DND-41 (cell line): Measurements from ENCODE around the gene HSF2BP.

Experiments used
- ATAC-seq: fragments of 200-7000 bp; cut with Tn5 transposase; 3 replicates; pipeline ENCODE4 v1.9.1; 2021; ENCODE audit warnings: low read depth; ENCODE audit not compliant: insufficient read depth
- DNase-seq: peaks from one replicate; pipeline ENCODE4 v3.0.0-alpha.2; 2020
- H2AFZ ChIP-seq: 2 replicates; pipeline ENCODE4 v1.6.0; 2012; ENCODE audit warnings: low read depth, low read length
- H3K27ac ChIP-seq: 2 replicates; pipeline ENCODE4 v1.5.1; 2012; ENCODE audit warnings: low read length, inconsistent platforms
- H3K27me3 ChIP-seq: fragments of 200-600 bp; sonication (generic); 2 replicates; pipeline ENCODE4 v1.6.0; 2012; ENCODE audit warnings: low read length, mild to moderate bottlenecking, inconsistent platforms; ENCODE audit not compliant: insufficient read depth, poor library complexity
- H3K36me3 ChIP-seq: 2 replicates; pipeline ENCODE4 v1.5.1; 2012; ENCODE audit warnings: low read length, inconsistent platforms; ENCODE audit not compliant: insufficient read depth
- H3K4me1 ChIP-seq: 2 replicates; pipeline ENCODE4 v1.5.1; 2012; ENCODE audit warnings: mild to moderate bottlenecking, low read length; ENCODE audit not compliant: insufficient read depth
- H3K4me2 ChIP-seq: 2 replicates; pipeline ENCODE4 v1.6.0; 2012; ENCODE audit warnings: mild to moderate bottlenecking, moderate library complexity, low read length, inconsistent platforms; ENCODE audit not compliant: insufficient read depth
- H3K4me3 ChIP-seq, 2 experiments: fragments of 200-600 bp in 1 of 2; shearing (Covaris generic) in 1 of 2; 2 replicates each; pipeline ENCODE4 v1.5.1; 2012 to 2016; ENCODE audit warnings: inconsistent platforms in 2 of 2, low read length in 2 of 2, mild to moderate bottlenecking in 2 of 2, low read depth in 1 of 2, moderate library complexity in 1 of 2
- H3K79me2 ChIP-seq: 2 replicates; pipeline ENCODE4 v1.6.0; 2012; ENCODE audit warnings: low read length, inconsistent platforms; ENCODE audit not compliant: insufficient read depth
- H3K9ac ChIP-seq: 2 replicates; pipeline ENCODE4 v1.6.0; 2012; ENCODE audit warnings: low read depth, mild to moderate bottlenecking, inconsistent platforms, low read length, moderate library complexity
- H3K9me3 ChIP-seq: 2 replicates; pipeline ENCODE4 v1.5.1; 2012; ENCODE audit warnings: low read length, moderate library complexity, mild to moderate bottlenecking, inconsistent platforms; ENCODE audit not compliant: insufficient read depth, severe bottlenecking
- H4K20me1 ChIP-seq: 2 replicates; pipeline ENCODE4 v1.6.0; 2012; ENCODE audit warnings: low read length; ENCODE audit not compliant: insufficient read depth
- EZH2 ChIP-seq: IDR thresholded peaks from 3 replicates; pipeline ENCODE4 v1.6.1; 2012; ENCODE audit warnings: borderline replicate concordance, low read depth, mild to moderate bottlenecking, moderate library complexity, low read length, inconsistent platforms; ENCODE audit not compliant: severe bottlenecking
- TF ChIP-seq, protein P1 (sequence below): IDR thresholded peaks from 2 replicates; pipeline ENCODE4 v1.5.1; 2012; ENCODE audit warnings: borderline replicate concordance, low read length, moderate library complexity, mild to moderate bottlenecking; ENCODE audit not compliant: poor library complexity, severe bottlenecking; ENCODE audit errors: extremely low read depth

HSF2BP gene

DNA sequence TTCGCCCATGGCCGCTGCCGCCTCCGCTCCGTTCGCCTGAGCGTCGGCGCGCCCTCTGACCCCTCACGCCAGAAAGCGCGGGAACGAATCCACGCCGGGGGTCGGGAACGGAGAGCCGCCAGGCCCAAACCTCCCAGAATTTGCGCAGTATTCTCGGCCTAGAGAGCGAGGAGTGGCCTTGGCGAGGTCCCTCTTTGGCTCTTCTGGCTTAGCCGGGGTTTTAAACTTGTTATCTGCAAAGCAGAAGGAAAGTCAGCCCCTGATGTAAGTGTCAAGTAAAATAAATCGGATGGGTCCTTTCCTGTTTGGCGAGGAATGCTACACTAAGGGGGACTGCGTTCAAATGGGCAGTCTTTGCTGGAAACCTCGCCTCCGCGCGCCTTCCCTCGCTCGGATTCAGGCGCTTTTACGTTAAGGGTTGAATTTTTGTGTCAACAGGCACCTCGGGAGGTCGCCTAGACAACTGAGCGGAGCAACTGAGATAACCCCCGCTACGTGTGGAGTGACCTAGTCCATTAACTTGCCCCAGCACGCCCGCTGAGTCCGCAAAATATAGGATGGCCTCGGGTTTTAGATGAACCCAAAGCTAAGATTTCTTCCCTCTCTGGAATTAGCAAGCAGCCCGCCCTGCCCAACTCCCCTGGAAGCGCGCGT, 1.1 kb downstream of the HSF2BP start:
- no peak for DNase-seq
- no peaks in the 10 kb centered on the region for H3K27me3 ChIP-seq
- H3K4me1 ChIP-seq: peaks cover 36% of the 10 kb centered on the region
- H4K20me1 ChIP-seq: peaks cover 21% of the 10 kb centered on the region; the same call in 1 of the 2 replicates
- H3K79me2 ChIP-seq: peaks cover 43% of the 10 kb centered on the region
- TF ChIP-seq EZH2: no peak
- TF ChIP-seq, protein P1, sequence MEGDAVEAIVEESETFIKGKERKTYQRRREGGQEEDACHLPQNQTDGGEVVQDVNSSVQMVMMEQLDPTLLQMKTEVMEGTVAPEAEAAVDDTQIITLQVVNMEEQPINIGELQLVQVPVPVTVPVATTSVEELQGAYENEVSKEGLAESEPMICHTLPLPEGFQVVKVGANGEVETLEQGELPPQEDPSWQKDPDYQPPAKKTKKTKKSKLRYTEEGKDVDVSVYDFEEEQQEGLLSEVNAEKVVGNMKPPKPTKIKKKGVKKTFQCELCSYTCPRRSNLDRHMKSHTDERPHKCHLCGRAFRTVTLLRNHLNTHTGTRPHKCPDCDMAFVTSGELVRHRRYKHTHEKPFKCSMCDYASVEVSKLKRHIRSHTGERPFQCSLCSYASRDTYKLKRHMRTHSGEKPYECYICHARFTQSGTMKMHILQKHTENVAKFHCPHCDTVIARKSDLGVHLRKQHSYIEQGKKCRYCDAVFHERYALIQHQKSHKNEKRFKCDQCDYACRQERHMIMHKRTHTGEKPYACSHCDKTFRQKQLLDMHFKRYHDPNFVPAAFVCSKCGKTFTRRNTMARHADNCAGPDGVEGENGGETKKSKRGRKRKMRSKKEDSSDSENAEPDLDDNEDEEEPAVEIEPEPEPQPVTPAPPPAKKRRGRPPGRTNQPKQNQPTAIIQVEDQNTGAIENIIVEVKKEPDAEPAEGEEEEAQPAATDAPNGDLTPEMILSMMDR: no peak
- peak overlapping the region; percentile 79 for H3K4me2 ChIP-seq
- peaks cover 22% of the 10 kb centered on the region for H3K36me3 ChIP-seq
- peak overlapping the region in 1 of 2 experiments; percentile 94; a peak in 1 of 4 replicates for H3K4me3 ChIP-seq
- H3K9ac ChIP-seq: peak overlapping the region; percentile 91
- no peak for ATAC-seq
- no peaks in the 10 kb centered on the region for H3K9me3 ChIP-seq
- H2AFZ ChIP-seq: peak overlapping the region; percentile 90; the same call in 1 of the 2 replicates
- no peak overlapping the region; the same call in 1 of the 2 replicates for H3K27ac ChIP-seq

DNA sequence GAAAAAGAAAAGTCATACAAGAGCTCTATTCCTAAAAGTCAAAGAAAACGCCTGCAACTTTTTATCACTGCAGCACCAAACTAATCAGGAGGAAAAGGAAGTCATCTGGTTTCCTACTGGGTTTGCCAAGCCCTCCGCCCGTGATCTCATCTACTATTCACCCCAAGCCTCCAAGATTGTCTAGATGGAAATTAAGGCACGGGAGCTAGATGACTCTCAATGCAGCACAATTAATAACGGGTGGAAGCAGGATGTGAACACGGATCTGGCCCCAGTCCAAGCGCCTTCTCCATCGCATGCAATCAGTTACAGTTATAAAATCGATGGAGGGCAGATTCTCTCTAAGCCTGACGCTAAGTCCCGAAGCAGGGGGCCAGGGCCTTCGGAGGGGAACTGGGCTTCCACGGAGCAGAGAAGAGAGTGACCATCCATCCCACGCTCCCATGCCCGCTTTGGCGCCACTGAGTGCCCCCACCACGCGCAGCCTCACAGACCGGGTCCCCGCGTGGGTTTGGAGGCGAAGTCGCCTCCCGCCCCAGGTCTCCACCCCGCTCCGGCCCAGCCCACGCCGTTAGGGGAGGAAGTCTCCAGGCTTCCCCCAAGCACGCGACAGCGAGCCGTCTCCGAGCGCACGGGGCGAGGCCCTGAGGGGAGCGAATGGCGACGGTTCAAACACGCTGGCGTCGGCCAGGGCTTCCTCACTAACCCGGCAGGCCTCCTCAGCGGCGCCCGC, 1.8 kb downstream of the HSF2BP start:
- H3K4me2 ChIP-seq: no peak overlapping the region
- H3K9me3 ChIP-seq: no peaks in the 10 kb centered on the region
- H3K4me3 ChIP-seq: no peak overlapping the region
- ATAC-seq (no peak), DNase-seq (no peak)
- peaks cover 15% of the 10 kb centered on the region for H3K36me3 ChIP-seq
- no peak overlapping the region for H3K27ac ChIP-seq
- H4K20me1 ChIP-seq: peaks cover 16% of the 10 kb centered on the region; the same call in 1 of the 2 replicates
- peaks cover 33% of the 10 kb centered on the region for H3K4me1 ChIP-seq
- TF ChIP-seq EZH2: no peak
- TF ChIP-seq, protein P1: no peak
- no peak overlapping the region for H2AFZ ChIP-seq
- no peaks in the 10 kb centered on the region for H3K27me3 ChIP-seq
- H3K9ac ChIP-seq: peak overlapping the region; percentile 91; the same call in 1 of the 2 replicates
- peaks cover 36% of the 10 kb centered on the region for H3K79me2 ChIP-seq

DNA sequence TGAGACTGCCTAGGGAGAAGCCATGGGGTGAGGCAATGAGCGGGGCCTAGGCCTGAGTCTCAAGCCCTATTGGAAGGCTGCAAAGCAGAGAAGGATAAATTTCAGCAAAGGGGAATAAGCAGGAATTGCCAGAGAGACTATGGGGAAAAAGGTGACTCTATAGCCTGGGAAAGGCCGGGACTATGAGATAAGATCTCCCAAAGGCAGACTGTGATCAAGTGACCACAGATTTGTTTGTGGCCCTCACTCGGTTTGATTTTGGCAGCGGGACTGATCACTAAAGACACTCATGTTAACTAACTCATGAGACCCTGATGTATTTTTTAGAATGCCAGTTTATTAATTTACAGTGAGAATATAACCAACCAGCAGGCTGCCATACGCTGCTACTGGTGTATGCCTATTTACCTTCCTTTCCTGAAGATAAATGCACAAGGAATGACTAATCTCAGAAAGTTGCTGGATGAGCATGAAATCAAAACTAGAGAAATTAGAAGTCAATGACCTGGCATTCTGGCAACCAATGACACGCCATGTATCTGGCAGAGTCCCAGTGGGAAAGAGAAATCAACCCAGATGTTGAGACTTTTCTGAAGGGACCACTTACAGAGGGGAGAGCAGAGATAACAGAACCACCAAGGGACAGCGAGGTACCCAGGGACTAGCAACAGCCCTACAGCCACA, 4.3 kb downstream of the HSF2BP start:
- no peaks in the 10 kb centered on the region for H3K27me3 ChIP-seq
- H3K9me3 ChIP-seq: no peaks in the 10 kb centered on the region
- H2AFZ ChIP-seq: no peak overlapping the region
- no peak overlapping the region for H3K27ac ChIP-seq
- peaks cover 10% of the 10 kb centered on the region for H3K79me2 ChIP-seq
- H3K36me3 ChIP-seq: no peaks in the 10 kb centered on the region; the same call in 1 of the 2 replicates
- H3K4me2 ChIP-seq: no peak overlapping the region
- H3K9ac ChIP-seq: no peak overlapping the region
- DNase-seq (no peak), ATAC-seq (no peak)
- no peak overlapping the region for H3K4me3 ChIP-seq
- no peaks in the 10 kb centered on the region for H4K20me1 ChIP-seq
- peaks cover 11% of the 10 kb centered on the region for H3K4me1 ChIP-seq
- TF ChIP-seq EZH2: no peak
- TF ChIP-seq, protein P1: no peak
